H1 (cell line): ENCODE measurements around the gene HLA-DMB.

Experiments used
- EZH2 ChIP-seq: fragments of 200-600 bp; sonication (generic); IDR thresholded peaks from 2 replicates; pipeline ENCODE4 v1.7.1; 2012; ENCODE audit warnings: low read depth, mild to moderate bottlenecking, moderate library complexity, low read length, inconsistent platforms; ENCODE audit not compliant: severe bottlenecking
- TF ChIP-seq, protein P1 (sequence below), 3 experiments: IDR thresholded peaks; 1 replicate in 2 of 3; 2 replicates in 1 of 3; pipeline versions ENCODE4 v1.5.1 to v1.6.1; 2011; ENCODE audit warnings: low read length in 3 of 3, mild to moderate bottlenecking in 3 of 3, inconsistent platforms in 2 of 3, low read depth in 1 of 3, moderate library complexity in 1 of 3; ENCODE audit not compliant: insufficient read depth in 1 of 3; ENCODE audit errors: control extremely low read depth in 1 of 3

DNA sequence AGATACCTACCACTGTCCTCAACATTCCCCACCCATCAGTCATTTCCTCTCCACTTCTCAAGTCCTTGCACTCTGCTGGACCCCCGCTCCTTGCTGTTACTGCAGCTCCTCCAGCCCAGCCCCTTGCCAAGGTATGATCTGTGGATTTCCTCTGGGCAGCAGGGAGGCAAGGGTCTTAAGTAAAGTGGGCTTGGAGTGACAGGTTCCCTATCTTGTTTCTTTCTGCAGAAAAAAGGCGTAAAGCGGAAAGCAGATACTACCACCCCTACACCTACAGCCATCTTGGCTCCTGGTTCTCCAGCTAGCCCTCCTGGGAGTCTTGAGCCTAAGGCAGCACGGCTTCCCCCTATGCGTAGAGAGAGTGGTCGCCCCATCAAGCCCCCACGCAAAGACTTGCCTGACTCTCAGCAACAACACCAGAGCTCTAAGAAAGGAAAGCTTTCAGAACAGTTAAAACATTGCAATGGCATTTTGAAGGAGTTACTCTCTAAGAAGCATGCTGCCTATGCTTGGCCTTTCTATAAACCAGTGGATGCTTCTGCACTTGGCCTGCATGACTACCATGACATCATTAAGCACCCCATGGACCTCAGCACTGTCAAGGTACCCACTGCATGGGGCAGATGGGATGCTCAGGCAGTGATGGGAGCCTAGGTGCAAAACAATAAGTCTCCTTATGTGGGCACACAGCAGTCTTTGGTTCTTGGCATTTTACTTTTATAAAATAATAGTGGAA, 35.7 kb upstream of the HLA-DMB start:
- TF ChIP-seq, protein P1, sequence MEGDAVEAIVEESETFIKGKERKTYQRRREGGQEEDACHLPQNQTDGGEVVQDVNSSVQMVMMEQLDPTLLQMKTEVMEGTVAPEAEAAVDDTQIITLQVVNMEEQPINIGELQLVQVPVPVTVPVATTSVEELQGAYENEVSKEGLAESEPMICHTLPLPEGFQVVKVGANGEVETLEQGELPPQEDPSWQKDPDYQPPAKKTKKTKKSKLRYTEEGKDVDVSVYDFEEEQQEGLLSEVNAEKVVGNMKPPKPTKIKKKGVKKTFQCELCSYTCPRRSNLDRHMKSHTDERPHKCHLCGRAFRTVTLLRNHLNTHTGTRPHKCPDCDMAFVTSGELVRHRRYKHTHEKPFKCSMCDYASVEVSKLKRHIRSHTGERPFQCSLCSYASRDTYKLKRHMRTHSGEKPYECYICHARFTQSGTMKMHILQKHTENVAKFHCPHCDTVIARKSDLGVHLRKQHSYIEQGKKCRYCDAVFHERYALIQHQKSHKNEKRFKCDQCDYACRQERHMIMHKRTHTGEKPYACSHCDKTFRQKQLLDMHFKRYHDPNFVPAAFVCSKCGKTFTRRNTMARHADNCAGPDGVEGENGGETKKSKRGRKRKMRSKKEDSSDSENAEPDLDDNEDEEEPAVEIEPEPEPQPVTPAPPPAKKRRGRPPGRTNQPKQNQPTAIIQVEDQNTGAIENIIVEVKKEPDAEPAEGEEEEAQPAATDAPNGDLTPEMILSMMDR (IDR thresholded peaks at IDR 0.05; ENCODE audit: control extremely low read depth in 1 of 3, insufficient read depth in 1 of 3, low read depth in 1 of 3, low read length in 3 of 3): no peak
- no peak for TF ChIP-seq EZH2
